Stromal cell of bone marrow (primary cell): ENCODE results near the gene AUTS2.

ENCODE experiments used
- DNase-seq: peaks from one replicate; pipeline ENCODE4 v3.0.0-alpha.2; 2012; ENCODE audit warnings: low read depth

The AUTS2 gene

DNA sequence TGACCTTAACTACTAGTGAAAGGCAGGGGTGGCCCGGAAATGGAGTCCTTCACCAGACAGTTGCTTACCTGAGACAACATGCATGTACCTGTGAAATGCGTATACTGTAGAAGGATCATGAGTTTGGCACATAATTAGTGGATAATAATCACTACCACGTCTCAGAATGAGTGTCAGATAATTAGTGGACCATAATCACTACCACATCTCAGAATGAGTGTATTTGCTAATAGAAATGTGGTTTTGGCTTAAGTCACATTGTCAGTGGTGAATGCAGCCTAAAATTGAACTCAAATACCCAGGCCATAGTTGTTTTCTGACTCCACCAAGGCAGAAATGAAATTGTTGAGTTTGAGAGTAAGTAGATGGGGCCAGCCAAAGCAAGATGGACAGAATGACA, 1065.4 kb downstream of the AUTS2 start:
- DNase-seq, result no peak

DNA sequence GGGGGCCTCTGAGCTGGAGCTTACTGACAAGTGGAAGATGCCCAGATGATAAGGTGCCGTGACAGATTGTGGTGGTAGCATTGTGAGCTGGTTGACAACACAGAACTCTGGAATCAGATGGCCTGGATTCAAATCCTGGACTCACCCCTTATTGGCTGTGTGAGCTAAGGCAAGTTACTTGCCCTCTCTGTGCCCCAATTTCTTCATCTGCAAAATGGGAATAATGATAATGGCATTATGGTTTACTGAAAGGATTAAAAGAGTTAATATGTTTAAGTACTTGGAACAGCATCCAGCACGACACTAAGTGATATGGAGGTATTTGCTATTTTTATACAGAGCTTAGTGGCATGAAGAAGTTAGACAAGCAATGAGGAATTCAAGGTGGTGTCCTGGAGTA, 1067.7 kb downstream of the AUTS2 start:
- DNase-seq, result no peak

DNA sequence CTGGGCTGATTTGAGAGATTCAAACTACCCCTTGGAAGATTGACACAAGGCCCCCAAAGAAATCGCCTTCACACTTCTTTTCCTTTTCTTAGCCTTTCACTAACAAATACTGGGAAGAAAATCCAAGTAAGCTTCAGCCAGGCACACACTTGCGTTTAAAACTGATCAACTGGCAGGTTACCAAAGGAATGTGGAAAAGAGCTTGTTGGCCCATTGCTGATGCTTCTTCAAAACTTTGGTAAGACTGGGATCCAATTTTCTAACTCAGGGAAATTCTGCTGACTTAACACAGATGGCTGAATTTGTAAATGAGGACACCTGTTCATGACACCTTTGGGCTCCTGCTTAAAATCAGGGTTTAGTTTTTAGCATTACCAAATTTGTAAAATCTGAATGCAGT, 1069.1 kb downstream of the AUTS2 start:
- no peak for DNase-seq

DNA sequence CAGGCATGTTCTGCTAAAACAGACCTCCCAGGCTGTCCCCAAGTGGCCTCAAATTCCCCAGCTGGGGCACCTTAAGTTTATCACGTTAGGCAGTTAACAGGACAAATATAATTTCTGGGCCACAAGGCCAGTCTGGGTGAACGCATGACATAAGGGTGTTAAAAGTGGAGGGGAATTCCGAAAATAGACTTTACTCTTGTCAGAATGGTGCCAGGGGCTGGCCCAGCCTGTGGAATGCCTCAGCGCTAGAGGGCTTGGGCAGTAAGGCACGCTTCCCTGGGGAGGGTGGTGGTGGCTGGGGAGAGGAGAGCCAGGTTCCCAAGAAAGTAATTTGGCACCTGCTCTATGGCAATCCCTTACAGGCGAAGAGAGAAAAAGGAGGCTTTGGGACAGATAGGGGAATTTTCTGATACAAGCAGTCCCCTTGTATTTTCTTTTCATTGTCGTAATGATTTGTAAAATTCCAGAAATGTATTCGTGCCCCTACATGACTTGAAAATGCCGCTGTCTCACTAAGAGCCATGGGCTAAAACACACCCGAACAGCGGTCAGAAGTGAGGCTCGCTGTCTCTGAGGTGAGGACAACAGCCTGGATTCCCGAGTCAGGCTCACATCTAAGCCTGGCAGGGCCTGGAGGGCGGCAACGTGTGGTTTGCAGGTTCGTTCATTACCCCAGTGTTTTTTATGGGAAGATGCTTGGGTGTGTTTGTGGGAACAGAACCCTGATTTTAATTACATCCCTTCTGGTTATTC, 1070.5 kb downstream of the AUTS2 start:
- no peak for DNase-seq

DNA sequence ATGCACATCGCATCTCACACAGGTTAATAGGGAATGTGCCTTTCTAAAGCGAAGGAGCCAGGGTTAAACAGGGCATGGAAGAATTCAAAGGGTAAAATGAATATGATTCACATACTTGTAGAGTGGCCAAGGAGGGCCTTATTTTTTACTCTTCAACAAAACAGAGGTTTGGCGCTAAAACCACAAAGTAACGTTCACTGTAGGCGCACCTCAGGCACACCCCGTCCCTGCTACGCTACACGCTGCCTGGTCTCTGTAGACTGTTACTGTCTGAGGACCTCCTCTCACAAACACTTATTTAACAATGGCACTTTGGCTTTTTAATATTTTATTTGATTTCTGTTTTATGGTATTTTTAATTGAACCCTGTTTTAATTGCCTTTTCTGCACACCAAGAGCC, 1071.6 kb downstream of the AUTS2 start:
- DNase-seq, result no peak

DNA sequence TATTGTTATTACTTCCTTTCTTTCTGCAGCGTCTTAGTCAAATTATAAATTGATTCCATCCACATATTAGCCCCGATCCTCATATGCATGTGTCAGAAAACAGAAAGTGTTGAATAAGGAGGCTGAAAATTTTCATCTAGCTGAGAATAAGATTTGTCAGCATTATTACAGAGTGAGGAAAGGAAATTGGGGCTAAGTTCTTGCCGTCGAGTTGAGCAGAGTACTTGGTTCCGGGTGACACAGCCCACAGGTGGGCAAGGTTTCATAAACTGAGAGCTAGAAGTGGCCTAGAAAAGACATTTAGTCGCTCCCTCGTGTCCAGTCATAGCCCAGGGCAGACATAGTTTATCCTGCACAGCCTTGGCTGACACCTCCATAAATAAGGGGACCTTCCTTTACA, 1072.0 kb downstream of the AUTS2 start:
- no peak for DNase-seq

DNA sequence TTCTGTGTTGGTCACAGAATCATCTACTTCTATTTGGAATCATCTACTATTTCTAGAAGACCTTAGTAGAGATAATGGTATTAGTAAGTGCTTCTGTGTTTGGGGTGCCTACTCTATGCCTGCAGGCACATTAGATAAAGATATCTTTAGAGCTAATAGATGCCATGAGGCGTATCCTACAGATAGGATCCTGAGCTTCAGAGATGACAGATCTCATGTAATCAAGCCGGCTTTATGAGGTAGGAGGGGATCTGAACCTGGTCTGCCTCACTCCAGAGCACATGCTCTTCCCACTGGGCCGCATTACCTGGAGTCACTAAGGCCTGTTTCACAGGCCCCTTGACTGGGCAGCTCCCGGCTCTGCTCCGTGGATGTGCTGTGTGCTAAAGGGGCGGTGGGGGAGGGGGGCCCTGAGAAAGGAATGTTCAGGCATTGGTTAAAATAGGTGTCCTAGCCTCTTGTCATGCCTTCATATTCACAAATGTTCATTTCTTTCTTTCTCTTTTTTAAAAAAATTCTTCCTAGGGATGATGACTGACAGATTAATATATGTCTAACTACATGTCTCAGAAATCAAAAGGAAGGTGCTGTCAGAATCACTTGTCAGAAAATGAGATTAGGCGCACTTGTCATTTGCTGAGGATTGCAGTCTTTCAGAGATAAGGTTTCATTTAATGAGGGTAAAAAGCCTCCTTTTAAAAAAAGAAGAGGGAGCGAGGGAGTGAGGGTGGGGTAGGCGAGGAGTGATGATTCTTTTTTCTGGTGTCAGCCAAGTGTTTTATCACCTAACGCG, 1075.7 kb downstream of the AUTS2 start:
- no peak for DNase-seq

DNA sequence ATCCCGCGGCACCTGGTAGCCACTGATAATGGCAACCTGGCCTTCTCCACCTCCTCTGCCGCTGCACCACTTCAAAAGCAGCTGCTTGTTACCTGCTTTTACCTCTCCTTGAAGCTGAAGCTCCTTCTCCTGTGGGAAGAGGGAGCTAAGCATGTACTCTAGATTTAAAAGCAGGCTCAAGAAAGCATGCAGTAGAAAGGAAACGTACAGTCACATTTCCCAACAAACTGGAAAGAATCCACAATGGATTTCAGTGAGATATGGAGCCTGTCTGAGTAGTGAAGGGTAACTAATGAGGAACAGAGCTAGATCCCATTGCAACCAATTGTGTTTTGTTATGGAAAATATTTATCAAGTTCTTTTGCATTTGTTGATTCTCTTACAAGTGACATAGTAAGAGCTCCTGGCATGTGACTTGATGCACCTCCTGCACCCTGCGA, 1076.3 kb downstream of the AUTS2 start:
- DNase-seq, result no peak

DNA sequence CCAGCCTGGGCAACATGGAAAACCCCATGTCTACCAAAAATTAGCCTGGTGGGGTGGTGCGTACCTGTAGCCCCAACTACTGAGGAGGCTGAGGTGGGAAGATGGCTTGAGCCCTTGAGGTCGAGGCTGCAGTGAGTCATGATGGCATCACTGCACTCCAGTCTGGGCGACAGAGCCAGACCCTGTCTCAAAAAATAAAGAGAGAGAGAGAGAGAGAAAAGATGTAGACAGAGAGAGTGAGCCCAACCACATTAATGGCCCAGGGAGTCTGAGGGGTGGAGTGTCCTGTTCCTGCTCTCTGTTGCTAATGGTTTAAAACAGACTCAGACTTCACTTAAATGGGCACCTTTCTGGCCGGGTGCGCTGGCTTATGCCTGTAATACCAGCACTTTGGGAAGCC, 1078.0 kb downstream of the AUTS2 start:
- DNase-seq, result no peak

DNA sequence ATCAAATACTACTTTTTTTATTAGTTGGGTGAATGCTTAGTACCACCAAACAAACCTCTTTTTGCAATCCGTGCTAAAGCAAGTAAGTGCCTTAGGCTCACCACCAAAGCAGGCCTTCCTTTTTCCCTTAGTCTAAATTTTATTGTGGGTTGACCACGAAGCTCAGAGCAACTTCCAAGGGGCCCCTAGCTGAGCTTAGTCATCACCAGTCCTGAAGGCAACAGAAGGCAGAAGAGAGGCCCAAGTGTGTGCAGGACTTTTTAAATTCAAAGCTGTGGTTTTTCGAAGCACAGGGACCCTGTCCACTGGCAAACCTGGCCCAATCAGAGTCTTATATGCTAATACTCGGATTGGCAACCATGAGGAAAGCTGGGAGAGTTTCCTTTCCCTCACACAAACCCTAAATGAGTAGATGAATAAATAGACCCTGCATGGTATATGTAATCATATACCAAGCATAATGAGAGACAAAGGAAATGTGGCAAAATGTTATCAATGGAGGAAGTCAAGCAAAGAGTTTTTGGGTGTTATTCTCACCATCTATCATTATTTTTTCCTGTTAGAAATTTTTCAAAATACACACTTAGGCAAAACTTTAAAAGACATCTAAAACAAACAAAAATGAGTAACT, 1080.5 kb downstream of the AUTS2 start:
- DNase-seq, result peak; percentile 65

DNA sequence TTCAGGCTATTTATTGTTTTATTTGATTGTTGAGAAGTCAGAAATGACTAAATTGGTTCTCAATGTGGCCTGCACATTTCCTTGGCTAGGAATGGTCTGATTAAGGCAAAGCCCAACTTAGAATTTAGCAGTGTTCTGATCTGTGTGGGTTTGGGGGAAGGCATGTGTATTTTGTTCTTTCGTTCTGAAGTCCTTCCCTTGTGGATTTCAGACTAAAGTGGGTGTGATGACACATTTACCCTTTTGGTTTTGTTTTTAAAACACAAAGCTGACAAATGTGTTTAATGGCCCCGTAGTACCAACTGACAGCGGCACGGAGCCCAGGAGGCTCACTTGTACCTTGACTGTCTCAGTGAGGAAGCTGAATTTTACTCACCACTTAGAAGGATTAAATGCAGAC, 1081.4 kb downstream of the AUTS2 start:
- DNase-seq, result no peak

DNA sequence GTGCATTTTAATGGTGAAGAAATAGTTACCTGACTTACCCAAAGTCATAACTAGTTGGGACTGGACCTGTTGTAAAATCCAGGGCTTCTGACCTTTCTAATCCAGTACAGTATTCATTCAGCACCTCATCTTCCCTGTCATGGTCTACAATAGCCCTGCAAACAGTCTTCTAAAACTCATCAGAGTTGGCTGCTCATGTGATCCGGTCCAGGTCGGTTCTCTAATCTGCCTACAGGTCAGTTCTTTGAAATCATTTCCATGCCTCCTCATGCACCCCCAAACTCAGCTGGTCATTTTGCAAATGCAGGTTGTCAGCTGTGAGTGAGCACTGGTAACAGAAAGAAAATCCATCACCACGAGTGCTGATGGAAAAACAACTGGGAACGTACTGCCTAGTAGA, 1082.0 kb downstream of the AUTS2 start:
- no peak for DNase-seq

DNA sequence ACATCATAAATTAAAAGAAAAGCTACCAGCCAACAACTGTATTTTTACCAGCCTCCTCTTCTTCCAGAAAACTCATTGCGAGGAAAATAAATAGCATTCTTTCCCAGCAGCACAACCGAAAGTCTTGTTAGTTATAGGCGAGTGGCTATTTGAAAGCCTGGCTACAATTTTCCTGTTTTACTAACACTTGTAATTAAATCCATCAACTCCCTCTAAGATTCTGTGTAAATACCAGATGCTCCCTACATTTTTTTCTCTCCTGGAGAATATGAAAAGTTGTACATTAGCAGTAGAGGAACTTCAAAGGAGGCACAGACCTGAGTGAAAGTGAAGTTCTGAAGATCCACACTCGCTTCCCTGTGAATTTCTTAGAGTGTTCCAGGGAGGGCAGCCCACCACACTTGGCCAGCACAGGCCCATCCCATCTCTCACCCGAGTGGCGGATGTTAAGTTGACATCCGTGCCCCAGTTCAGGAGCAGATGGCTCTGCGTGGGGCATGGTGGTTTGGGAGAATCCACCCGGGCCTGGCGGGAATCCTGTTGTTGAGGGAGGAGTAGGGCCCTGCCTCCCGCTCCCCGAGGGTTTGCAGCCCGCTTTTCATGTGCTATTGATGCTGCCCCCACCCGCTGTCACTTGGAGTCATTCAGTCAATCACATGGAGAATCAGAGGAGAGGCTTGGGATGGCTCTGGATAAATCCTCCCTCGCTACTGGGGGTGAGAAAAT, 1082.6 kb downstream of the AUTS2 start:
- no peak for DNase-seq

DNA sequence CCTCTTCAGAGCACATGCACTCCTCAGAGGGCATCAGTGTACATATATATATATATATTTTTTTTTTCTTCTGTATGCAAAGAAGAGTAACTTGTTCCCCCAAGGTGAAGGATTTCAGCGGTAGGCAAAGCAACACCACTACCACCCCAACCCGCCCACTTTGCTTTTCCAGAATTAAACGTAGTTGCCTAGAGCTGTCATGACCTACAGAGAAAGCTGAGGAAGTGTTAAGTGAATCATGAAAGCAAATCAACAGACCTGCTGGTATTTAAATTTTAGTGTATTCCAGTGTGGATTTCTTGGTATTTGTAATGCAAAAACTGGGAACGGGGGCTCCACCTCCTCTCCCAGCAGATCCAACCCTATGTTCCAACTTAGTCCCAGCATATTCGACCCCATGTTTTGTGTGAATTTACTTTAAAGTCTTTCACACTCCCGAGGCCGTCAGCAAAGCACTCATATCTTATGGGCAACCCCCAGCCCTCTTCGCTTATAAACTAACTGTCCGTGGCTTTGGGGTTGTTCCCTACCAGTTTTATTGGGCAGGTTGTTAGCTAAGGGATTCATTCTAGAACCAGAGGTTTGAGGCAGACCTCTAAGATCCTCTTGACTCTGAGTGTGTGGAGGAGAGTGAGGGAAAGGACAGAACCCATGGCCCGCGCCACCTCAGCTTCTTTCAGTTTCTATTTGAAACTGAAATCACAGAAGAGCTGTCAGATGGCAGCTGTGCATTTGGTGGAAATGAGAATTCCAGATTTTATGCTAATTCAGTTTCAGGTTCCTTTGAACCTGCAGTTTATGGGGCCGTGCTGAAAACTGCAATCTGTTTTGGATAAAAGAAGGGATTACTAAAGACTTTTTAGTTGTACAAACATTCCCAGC, 1083.4 kb downstream of the AUTS2 start:
- no peak for DNase-seq

DNA sequence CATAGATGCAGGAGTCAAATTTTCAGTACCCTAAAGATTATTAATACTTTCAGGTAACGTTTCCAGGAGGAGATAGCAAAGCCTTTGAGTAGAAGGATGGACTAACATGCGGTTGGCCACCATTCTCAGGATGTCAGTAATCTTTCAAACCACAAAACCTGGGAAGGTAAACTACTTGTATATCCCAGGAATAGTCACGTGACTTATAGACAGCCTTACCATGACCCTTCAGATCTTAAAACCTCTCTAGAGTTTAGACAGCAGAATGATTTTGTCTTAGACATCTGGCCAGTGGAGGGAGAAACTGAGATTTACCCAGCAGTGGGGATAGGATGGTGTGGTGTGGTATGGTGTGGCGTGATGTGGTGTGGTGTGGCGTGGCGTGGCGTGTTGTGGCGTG, 1085.9 kb downstream of the AUTS2 start:
- no peak for DNase-seq

DNA sequence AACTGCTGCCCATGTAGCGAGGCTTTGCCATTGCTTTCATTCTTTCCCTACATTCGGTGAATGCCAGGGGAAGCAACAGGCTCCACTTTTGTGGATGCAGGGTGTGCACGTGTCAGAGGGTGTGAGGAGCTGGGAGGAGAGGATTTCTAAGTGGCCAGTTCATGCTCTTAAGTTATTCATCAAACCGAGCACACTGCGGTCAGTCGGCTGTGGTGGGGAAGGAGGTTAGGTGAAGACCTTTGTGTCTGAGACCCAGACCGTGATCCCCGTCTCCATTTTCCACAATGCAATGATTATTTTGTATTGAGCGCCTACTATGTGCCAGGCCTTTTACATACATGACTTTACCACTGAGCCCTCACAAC, 1095.0 kb downstream of the AUTS2 start:
- DNase-seq, result no peak

DNA sequence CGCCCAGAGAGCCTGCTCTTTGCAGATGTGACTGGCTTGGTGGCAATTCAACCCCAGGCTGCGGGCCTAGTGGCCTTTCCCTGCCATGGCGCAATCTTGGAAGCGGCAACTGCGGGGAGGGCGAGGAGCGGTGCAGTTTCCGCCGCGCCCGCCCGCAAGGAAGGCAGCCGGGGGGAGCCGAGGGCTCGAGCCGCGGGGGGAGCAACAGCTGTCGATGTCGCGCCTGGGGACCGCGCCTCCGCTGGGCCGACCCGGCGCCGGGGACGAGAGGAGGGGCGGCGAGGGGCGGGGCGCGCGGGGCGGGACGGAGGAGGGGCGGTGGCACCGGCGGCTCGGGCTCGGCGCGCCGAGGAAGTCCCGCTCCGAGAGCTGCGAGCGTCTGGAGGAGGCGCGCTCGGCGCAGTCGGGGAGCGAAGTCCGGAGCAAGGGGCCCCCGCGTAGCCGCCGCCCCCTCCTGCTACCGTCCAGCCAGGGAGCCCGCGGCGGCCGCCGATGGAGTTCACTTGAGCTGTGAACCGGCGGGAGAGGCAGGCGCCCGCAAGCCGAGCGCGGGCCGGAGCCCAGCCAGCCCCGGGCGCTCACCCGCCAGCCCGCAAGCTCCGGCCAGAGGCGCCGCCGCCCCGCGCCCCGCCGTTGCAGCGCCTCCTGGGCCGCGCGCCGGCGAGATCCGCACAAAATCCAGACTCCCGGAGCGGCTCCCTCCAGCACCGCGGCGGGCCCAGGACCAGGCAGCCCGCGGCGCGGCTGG, 1095.6 kb downstream of the AUTS2 start:
- no peak for DNase-seq

DNA sequence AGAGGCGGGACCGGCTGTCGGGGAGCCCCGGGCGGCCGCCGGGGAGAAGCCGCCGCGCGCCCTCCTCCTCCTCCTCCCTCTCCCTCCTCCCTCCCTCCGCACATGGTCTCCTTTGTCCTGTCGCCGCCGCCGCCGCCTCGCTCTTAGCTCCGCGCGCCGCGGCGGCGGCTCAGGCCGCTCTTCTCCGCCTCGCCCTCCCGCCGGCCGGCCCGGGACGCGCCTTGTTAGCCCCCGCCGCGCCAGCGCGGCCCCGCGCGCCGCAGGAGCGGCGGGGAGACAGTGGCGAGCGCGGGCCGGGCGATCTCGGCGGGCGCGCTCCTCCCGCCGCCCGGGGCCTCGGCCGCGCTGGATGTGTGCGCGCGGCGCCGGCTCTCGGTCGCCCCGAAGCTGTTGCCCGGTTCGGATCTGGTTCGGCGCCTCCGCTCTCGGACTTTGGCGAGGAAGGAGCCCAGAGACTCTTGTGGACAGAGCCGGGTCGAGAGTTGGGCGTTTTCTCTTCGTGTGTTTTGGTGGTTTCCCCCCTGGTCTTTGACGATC, 1096.2 kb downstream of the AUTS2 start:
- no peak for DNase-seq

DNA sequence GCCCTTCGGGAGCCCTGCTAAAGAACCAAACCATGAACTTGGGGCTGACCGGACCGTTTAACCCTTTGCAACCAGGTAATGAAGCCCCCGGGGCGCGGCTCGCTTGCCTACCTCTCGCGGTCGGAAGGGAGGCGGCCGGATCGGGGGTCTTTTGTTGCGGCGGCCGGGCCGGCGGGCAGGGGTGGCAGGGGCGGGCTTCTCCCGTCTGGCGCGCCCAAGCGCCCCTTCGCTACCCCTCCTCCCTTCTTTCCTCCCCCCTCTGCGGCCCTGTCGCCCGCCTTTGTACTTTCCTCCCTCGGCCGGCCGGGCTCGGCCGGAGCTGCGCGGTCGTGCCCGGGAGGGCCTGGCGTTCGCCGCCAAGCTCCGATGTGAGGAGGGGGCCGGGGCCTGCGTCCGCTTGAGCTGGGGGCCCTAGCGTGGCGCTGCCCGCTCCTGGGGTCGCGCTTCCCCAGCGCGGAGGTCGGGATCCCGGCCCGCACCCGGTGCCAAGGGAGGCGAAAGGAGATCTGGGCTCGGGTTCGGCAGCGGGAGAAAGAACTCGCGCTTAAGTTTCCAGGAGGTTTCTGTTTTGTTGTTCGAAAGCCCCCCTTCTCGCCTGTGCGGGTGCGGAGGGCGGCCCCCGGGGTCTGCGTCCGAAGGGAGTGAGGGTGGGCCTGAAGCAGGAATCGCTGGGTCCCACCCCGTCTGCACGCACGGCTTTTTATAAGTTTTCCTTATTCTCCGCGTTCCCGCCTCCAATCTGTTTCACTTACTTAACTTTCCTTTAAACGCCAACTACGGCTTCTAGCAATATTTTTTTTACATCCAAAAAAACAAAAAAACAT, 1096.9 kb downstream of the AUTS2 start:
- DNase-seq, result no peak

DNA sequence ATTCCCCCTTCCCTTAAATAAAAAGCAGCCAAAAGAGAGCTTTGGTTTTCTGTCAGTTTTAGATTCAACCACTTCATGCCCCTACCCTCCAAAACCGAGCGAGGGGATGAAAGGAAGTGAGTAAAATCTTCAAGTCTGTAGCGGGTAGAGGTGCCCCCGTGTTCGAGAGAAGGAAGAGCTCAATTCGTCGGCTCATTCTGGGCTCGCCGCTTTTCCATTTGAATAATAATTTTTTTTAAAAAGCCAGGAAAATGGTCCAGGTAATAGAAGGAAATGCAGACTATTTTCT, 1097.5 kb downstream of the AUTS2 start:
- no peak for DNase-seq
